Body of pancreas (tissue), 4 donors: ENCODE measurements around the gene CRYBG2.

ENCODE experiments used
- POLR2A ChIP-seq, 3 donors: fragments of 450-650 bp; IDR thresholded peaks; one replicate each; pipeline ENCODE4 v1.6.1; 2016; ENCODE audit warnings: antibody characterized with exemption in 3 of 3, mild to moderate bottlenecking in 2 of 3
- TF ChIP-seq, protein P1 (sequence below), 7 experiments: fragments of 450-650 bp in 4 of 7; fragments of 200-600 bp in 3 of 7; sonication (generic) in 3 of 7; IDR thresholded peaks; one replicate each; pipeline ENCODE4 v1.5.1; 2016 to 2019; ENCODE audit warnings: antibody characterized with exemption in 7 of 7

GRCh38 chr1:26322042-26322331 is 31.9 kb downstream of the CRYBG2 start:
- TF ChIP-seq, protein P1, sequence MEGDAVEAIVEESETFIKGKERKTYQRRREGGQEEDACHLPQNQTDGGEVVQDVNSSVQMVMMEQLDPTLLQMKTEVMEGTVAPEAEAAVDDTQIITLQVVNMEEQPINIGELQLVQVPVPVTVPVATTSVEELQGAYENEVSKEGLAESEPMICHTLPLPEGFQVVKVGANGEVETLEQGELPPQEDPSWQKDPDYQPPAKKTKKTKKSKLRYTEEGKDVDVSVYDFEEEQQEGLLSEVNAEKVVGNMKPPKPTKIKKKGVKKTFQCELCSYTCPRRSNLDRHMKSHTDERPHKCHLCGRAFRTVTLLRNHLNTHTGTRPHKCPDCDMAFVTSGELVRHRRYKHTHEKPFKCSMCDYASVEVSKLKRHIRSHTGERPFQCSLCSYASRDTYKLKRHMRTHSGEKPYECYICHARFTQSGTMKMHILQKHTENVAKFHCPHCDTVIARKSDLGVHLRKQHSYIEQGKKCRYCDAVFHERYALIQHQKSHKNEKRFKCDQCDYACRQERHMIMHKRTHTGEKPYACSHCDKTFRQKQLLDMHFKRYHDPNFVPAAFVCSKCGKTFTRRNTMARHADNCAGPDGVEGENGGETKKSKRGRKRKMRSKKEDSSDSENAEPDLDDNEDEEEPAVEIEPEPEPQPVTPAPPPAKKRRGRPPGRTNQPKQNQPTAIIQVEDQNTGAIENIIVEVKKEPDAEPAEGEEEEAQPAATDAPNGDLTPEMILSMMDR (IDR thresholded peaks at IDR 0.05) = no peak
- no peak for TF ChIP-seq POLR2A (IDR thresholded peaks at IDR 0.05)
